ENCODE results near the gene STXBP6.

Gene STXBP6

GRCh38 chr14:24978862-24979724 is 70.9 kb downstream of the STXBP6 start:
- TF ChIP-seq CTCF (IDR thresholded peaks at IDR 0.05; ENCODE audit: borderline replicate concordance, insufficient read depth, low read depth, low read length): no peak
- H3K4me3 ChIP-seq (ENCODE audit: low read depth, low read length): no peak overlapping the region

DNA sequence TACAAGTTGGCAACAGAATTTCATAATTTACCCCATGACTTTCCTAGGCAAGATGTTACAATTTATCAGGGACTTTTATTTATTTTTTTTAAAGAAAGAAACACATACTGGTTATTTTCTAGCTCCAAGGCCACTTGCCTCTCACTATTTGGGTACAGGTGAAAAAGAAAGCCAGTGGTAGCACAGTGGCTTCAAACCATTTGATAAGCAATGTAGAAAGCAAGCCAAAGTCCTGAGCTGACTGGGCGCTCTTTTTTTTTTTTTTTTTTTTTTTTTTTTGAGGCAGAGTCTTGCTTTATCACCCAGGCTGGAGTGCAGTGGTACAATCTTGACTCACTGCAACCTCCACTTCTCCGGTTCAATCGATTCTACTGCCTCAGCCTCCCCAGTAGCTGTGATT is 73.3 kb downstream of the STXBP6 start:
- no peak overlapping the region for H3K4me3 ChIP-seq (ENCODE audit: low read depth, low read length)
- no peak for TF ChIP-seq CTCF (IDR thresholded peaks at IDR 0.05; ENCODE audit: borderline replicate concordance, insufficient read depth, low read depth, low read length)

- no peak overlapping the region for H3K4me3 ChIP-seq (ENCODE audit: low read depth, low read length)
- no peak for TF ChIP-seq CTCF (IDR thresholded peaks at IDR 0.05; ENCODE audit: borderline replicate concordance, insufficient read depth, low read depth, low read length)
These were observed 74.6 kb downstream of the STXBP6 start for GRCh38 chr14:24975393-24975792.

GRCh38 chr14:24974591-24975374 is 75.2 kb downstream of the STXBP6 start:
- H3K4me3 ChIP-seq (ENCODE audit: low read depth, low read length): no peak overlapping the region
- no peak for TF ChIP-seq CTCF (IDR thresholded peaks at IDR 0.05; ENCODE audit: borderline replicate concordance, insufficient read depth, low read depth, low read length)

GRCh38 chr14:24972844-24973243 is 77.1 kb downstream of the STXBP6 start:
- H3K4me3 ChIP-seq (ENCODE audit: low read depth, low read length): no peak overlapping the region
- no peak for TF ChIP-seq CTCF (IDR thresholded peaks at IDR 0.05; ENCODE audit: borderline replicate concordance, insufficient read depth, low read depth, low read length)

DNA sequence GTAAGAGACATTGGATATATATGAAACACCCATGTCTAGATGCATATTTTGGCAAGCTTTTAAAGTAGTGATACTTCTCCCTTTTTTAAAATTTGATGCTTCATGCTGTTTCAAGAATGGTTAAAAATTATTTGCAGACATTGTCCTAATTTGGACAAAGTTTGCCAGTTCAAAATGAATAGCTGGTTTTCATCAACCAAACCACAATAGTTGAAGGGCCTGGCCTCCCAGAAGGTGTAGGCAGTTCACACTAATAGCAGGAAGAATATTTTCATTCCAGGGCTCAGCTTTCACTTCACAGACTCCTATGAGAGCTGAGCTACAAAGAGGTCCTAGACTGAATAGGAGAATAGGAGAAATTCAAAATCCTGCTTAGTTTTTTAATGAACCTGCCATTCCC is 78.7 kb downstream of the STXBP6 start:
- TF ChIP-seq CTCF (IDR thresholded peaks at IDR 0.05; ENCODE audit: borderline replicate concordance, insufficient read depth, low read depth, low read length): no peak
- H3K4me3 ChIP-seq (ENCODE audit: low read depth, low read length): no peak overlapping the region

Data from GM12875 (cell line).